Activated T-helper 9 cell treated with anti-CD3 and anti-CD28 coated beads, Interleukin-2, amount 50 U/mL, for 16 hours (primary cell): ENCODE data around the gene PHF1.

Experiments
- DNase-seq: peaks from one replicate; pipeline ENCODE4 v3.0.0-alpha.2; 2020; ENCODE audit warnings: low read depth

The PHF1 gene

GRCh38 chr6:33418690-33419291 lies 8.0 kb downstream of the PHF1 start:
- no peak for DNase-seq

- no peak for DNase-seq
Observed at GRCh38 chr6:33419580-33420490, 9.0 kb downstream of the PHF1 start, which contains the start of gene SYNGAP1. Gene SYNGAP1 (plus strand): TSS chr6:33420065. CDS start chr6:33420265, 200 bp downstream.

GRCh38 chr6:33420491-33421343 lies 9.9 kb downstream of the PHF1 start:
- no peak for DNase-seq

GRCh38 chr6:33421344-33421643 lies 10.5 kb downstream of the PHF1 start:
- DNase-seq, result no peak

- no peak for DNase-seq
Observed at GRCh38 chr6:33423777-33424176, 13.0 kb downstream of the PHF1 start.

GRCh38 chr6:33424855-33425667 lies 14.2 kb downstream of the PHF1 start:
- DNase-seq, result no peak

GRCh38 chr6:33425668-33426577 lies 15.1 kb downstream of the PHF1 start:
- DNase-seq, result peak; percentile 72

GRCh38 chr6:33426590-33427511 lies 16.0 kb downstream of the PHF1 start:
- no peak for DNase-seq

- peak; percentile 46 for DNase-seq
Observed at GRCh38 chr6:33427585-33428223, 16.9 kb downstream of the PHF1 start.

GRCh38 chr6:33428224-33428965 lies 17.6 kb downstream of the PHF1 start:
- DNase-seq, result no peak

- no peak for DNase-seq
Observed at GRCh38 chr6:33428966-33429749, 18.3 kb downstream of the PHF1 start.

GRCh38 chr6:33429750-33430052 lies 18.9 kb downstream of the PHF1 start:
- DNase-seq, result no peak

GRCh38 chr6:33430334-33430733 lies 19.5 kb downstream of the PHF1 start:
- DNase-seq, result no peak

GRCh38 chr6:33430991-33431879 lies 20.4 kb downstream of the PHF1 start:
- DNase-seq, result peak; percentile 61

- no peak for DNase-seq
Observed at GRCh38 chr6:33431880-33432541, 21.2 kb downstream of the PHF1 start.

GRCh38 chr6:33432546-33432945 lies 21.7 kb downstream of the PHF1 start:
- no peak for DNase-seq
